Fibroblast of lung (primary cell): ENCODE results near the gene STX12.

ENCODE experiments used
- EZH2 ChIP-seq: IDR thresholded peaks from 2 replicates; pipeline ENCODE4 v1.5.1; 2012; ENCODE audit warnings: low read length, control low read depth, mild to moderate bottlenecking; ENCODE audit errors: missing control alignments
- TF ChIP-seq, protein P1 (sequence below), 2 donors: IDR thresholded peaks in 1 of 2; conservative IDR thresholded peaks in 1 of 2; 1 replicate in 1 of 2; 2 replicates in 1 of 2; pipeline ENCODE4 v1.5.1; 2011 to 2012; ENCODE audit warnings: low read length in 2 of 2, control low read depth in 1 of 2, inconsistent platforms in 1 of 2, low read depth in 1 of 2, mild to moderate bottlenecking in 1 of 2

DNA sequence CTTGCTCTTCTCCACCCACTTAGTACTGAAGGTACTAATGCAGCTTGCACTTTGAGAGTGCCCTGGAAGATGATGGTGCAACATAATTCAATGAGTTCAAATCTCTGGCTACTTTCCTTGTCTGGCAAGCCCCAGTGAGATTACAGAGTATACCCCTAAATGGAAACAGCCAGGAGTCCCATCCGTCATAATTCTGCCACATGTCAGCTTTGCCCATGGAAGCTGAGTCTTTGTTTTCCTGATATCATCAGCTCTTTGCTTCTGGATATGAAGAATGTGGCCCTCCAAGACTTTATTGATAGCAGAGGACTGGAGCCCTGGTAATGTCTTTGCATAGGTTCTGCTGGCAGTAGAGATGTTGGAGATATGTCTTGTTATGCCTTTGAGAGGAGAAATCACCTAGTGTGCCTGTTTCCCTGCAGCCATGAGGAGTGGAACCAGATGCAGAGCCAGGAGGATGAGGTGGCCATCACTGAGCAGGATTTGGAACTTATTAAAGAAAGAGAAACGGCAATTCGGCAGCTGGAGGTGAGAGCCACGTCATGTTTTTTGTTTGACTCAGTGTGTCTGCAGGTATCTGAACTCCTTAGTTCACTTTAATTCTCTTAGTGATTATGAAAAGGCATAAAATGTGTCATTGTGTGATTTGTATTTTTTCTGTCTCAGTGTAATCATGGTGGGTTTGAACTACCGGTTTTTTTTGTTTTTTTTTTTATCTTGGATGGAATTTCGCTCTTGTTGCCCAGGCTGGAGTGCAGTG lies 38.9 kb downstream of the STX12 start:
- TF ChIP-seq, protein P1, sequence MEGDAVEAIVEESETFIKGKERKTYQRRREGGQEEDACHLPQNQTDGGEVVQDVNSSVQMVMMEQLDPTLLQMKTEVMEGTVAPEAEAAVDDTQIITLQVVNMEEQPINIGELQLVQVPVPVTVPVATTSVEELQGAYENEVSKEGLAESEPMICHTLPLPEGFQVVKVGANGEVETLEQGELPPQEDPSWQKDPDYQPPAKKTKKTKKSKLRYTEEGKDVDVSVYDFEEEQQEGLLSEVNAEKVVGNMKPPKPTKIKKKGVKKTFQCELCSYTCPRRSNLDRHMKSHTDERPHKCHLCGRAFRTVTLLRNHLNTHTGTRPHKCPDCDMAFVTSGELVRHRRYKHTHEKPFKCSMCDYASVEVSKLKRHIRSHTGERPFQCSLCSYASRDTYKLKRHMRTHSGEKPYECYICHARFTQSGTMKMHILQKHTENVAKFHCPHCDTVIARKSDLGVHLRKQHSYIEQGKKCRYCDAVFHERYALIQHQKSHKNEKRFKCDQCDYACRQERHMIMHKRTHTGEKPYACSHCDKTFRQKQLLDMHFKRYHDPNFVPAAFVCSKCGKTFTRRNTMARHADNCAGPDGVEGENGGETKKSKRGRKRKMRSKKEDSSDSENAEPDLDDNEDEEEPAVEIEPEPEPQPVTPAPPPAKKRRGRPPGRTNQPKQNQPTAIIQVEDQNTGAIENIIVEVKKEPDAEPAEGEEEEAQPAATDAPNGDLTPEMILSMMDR (conservative IDR thresholded peaks at IDR 0.05 in 1 of 2, IDR thresholded peaks at IDR 0.05 in 1 of 2; ENCODE audit: low read depth in 1 of 2, low read length in 2 of 2) = no peak
- no peak for TF ChIP-seq EZH2
